Mucosa of rectum (tissue), 2 donors: ENCODE results near the gene ABHD5.

Source experiments
- H3K27ac ChIP-seq, 2 donors: one replicate each; pipeline ENCODE4 v1.7.0; 2013; ENCODE audit warnings: inconsistent platforms in 2 of 2, low read depth in 2 of 2, low read length in 2 of 2
- H3K27me3 ChIP-seq, 2 donors: one replicate each; pipeline ENCODE4 v1.7.0; 2013; ENCODE audit warnings: low read length in 2 of 2; ENCODE audit not compliant: control insufficient read depth in 2 of 2, insufficient read depth in 2 of 2
- H3K36me3 ChIP-seq, 2 donors: one replicate each; pipeline ENCODE4 v1.7.0; 2013; ENCODE audit warnings: low read length in 2 of 2; ENCODE audit not compliant: control insufficient read depth in 2 of 2, insufficient read depth in 2 of 2
- H3K4me1 ChIP-seq, 2 donors: one replicate each; pipeline ENCODE4 v1.7.0; 2013; ENCODE audit warnings: low read length in 2 of 2, mild to moderate bottlenecking in 1 of 2; ENCODE audit not compliant: control insufficient read depth in 2 of 2, insufficient read depth in 2 of 2
- H3K4me3 ChIP-seq, 2 donors: one replicate each; pipeline ENCODE4 v1.7.0; 2013; ENCODE audit warnings: low read length in 2 of 2
- H3K9ac ChIP-seq, 2 donors: one replicate each; pipeline ENCODE4 v1.7.0; 2013; ENCODE audit warnings: low read length in 2 of 2, low read depth in 1 of 2, mild to moderate bottlenecking in 1 of 2
- H3K9me3 ChIP-seq, 2 donors: one replicate each; pipeline ENCODE4 v1.7.0; 2013; ENCODE audit warnings: low read length in 2 of 2; ENCODE audit not compliant: control insufficient read depth in 2 of 2
- donor health status: healthy.
- donor health status: Normal muscosa, but diverticular disease.

The ABHD5 gene

GRCh38 chr3:43753741-43754715, 63.3 kb downstream of the ABHD5 start:
- H3K27me3 ChIP-seq, result no peaks in the 10 kb centered on the region
- no peaks in the 10 kb centered on the region for H3K36me3 ChIP-seq
- no peak overlapping the region for H3K9ac ChIP-seq
- no peaks in the 10 kb centered on the region for H3K9me3 ChIP-seq
- H3K4me1 ChIP-seq, result peaks cover 12 to 19% of the 10 kb centered on the region in 2 donors
- H3K4me3 ChIP-seq, result no peak overlapping the region
- no peak overlapping the region for H3K27ac ChIP-seq

GRCh38 chr3:43755516-43756200, 64.9 kb downstream of the ABHD5 start:
- Histone ChIP-seq H3K4me3 (no peak overlapping the region), H3K9me3 (no peaks in the 10 kb centered on the region), H3K27ac (no peak overlapping the region), H3K36me3 (no peaks in the 10 kb centered on the region), H3K4me1 (peaks cover 18 to 21% of the 10 kb centered on the region in 2 donors), H3K9ac (no peak overlapping the region), H3K27me3 (no peaks in the 10 kb centered on the region)

- H3K9me3 ChIP-seq, result no peaks in the 10 kb centered on the region
- H3K4me1 ChIP-seq, result peaks cover 18 to 21% of the 10 kb centered on the region in 2 donors
- H3K36me3 ChIP-seq, result no peaks in the 10 kb centered on the region
- H3K9ac ChIP-seq, result no peak overlapping the region
- peak overlapping the region; percentile 23 to 53 for H3K27ac ChIP-seq
- H3K27me3 ChIP-seq, result no peaks in the 10 kb centered on the region
- no peak overlapping the region for H3K4me3 ChIP-seq
Observed at GRCh38 chr3:43757666-43758321, 67.1 kb downstream of the ABHD5 start.

GRCh38 chr3:43758592-43759225, 68.0 kb downstream of the ABHD5 start:
- H3K36me3 ChIP-seq, result no peaks in the 10 kb centered on the region
- no peaks in the 10 kb centered on the region for H3K27me3 ChIP-seq
- H3K27ac ChIP-seq, result peak overlapping the region; percentile 23 to 53
- no peak overlapping the region for H3K9ac ChIP-seq
- no peak overlapping the region for H3K4me3 ChIP-seq
- peaks cover 18 to 21% of the 10 kb centered on the region in 2 donors for H3K4me1 ChIP-seq
- no peaks in the 10 kb centered on the region for H3K9me3 ChIP-seq

- Histone ChIP-seq H3K4me3 (no peak overlapping the region), H3K9me3 (no peaks in the 10 kb centered on the region), H3K27ac (peak overlapping the region in 1 of 2 donors; percentile 53), H3K9ac (no peak overlapping the region), H3K36me3 (no peaks in the 10 kb centered on the region), H3K4me1 (peaks cover 18 to 21% of the 10 kb centered on the region in 2 donors), H3K27me3 (no peaks in the 10 kb centered on the region)
Observed at GRCh38 chr3:43759297-43759782, 68.6 kb downstream of the ABHD5 start.

- Histone ChIP-seq H3K4me1 (peaks cover 18 to 21% of the 10 kb centered on the region in 2 donors), H3K27me3 (no peaks in the 10 kb centered on the region), H3K9ac (no peak overlapping the region), H3K27ac (no peak overlapping the region), H3K9me3 (no peaks in the 10 kb centered on the region), H3K36me3 (no peaks in the 10 kb centered on the region), H3K4me3 (no peak overlapping the region)
Observed at GRCh38 chr3:43759938-43760337, 69.2 kb downstream of the ABHD5 start.

GRCh38 chr3:43760938-43761337, 70.2 kb downstream of the ABHD5 start:
- Histone ChIP-seq H3K9ac (no peak overlapping the region), H3K27ac (no peak overlapping the region), H3K36me3 (no peaks in the 10 kb centered on the region), H3K9me3 (no peaks in the 10 kb centered on the region), H3K27me3 (no peaks in the 10 kb centered on the region), H3K4me1 (peaks cover 18 to 21% of the 10 kb centered on the region in 2 donors), H3K4me3 (no peak overlapping the region)

GRCh38 chr3:43762451-43762850, 71.7 kb downstream of the ABHD5 start:
- H3K27ac ChIP-seq, result no peak overlapping the region
- no peak overlapping the region for H3K9ac ChIP-seq
- H3K27me3 ChIP-seq, result no peaks in the 10 kb centered on the region
- no peaks in the 10 kb centered on the region for H3K9me3 ChIP-seq
- H3K4me1 ChIP-seq, result peaks cover 15 to 18% of the 10 kb centered on the region in 2 donors
- H3K4me3 ChIP-seq, result no peak overlapping the region
- H3K36me3 ChIP-seq, result no peaks in the 10 kb centered on the region

GRCh38 chr3:43764056-43764455, 73.3 kb downstream of the ABHD5 start:
- H3K4me3 ChIP-seq, result no peak overlapping the region
- peaks cover 3 to 8% of the 10 kb centered on the region in 2 donors for H3K4me1 ChIP-seq
- no peak overlapping the region for H3K9ac ChIP-seq
- no peaks in the 10 kb centered on the region for H3K27me3 ChIP-seq
- H3K27ac ChIP-seq, result no peak overlapping the region
- no peaks in the 10 kb centered on the region for H3K9me3 ChIP-seq
- H3K36me3 ChIP-seq, result no peaks in the 10 kb centered on the region
